IMR-90 (cell line): Measurements from ENCODE around the gene SLC31A1.

ENCODE experiments used
- BHLHE40 ChIP-seq: fragments of 150-350 bp; IDR thresholded peaks from 2 replicates; pipeline ENCODE4 v1.6.1; 2016; ENCODE audit warnings: mild to moderate bottlenecking, low read depth, low read length
- CEBPB ChIP-seq: IDR thresholded peaks from 2 replicates; pipeline ENCODE4 v1.6.1; 2012; ENCODE audit warnings: low read depth, low read length, improper control_type of control experiment
- FOS ChIP-seq: fragments of 150-350 bp; IDR thresholded peaks from 2 replicates; pipeline ENCODE4 v1.6.1; 2016; ENCODE audit warnings: low read depth, low read length
- MAZ ChIP-seq: IDR thresholded peaks from 2 replicates; pipeline ENCODE4 v1.6.1; 2012; ENCODE audit warnings: low read depth, mild to moderate bottlenecking, low read length, improper control_type of control experiment, moderate library complexity, borderline replicate concordance
- MXI1 ChIP-seq: IDR thresholded peaks from 2 replicates; pipeline ENCODE4 v1.6.1; 2012; ENCODE audit warnings: low read depth, mild to moderate bottlenecking, low read length, moderate library complexity, borderline replicate concordance
- POLR2A ChIP-seq: IDR thresholded peaks from 2 replicates; pipeline ENCODE4 v1.6.1; 2012; ENCODE audit warnings: mild to moderate bottlenecking, low read depth, low read length
- RAD21 ChIP-seq: IDR thresholded peaks from 2 replicates; pipeline ENCODE4 v1.6.1; 2012; ENCODE audit warnings: low read length, improper control_type of control experiment
- RCOR1 ChIP-seq: IDR thresholded peaks from 2 replicates; pipeline ENCODE4 v1.6.1; 2012; ENCODE audit warnings: mild to moderate bottlenecking, low read length, improper control_type of control experiment; ENCODE audit not compliant: insufficient replicate concordance
- RFX5 ChIP-seq: IDR thresholded peaks from 2 replicates; pipeline ENCODE4 v1.8.0; 2012; ENCODE audit warnings: low read depth, mild to moderate bottlenecking, low read length, moderate library complexity
- SMC3 ChIP-seq: fragments of 150-350 bp; IDR thresholded peaks from 2 replicates; pipeline ENCODE4 v1.6.1; 2016; ENCODE audit warnings: low read depth, mild to moderate bottlenecking, antibody characterized with exemption, low read length, moderate library complexity
- TF ChIP-seq, protein P1 (sequence below): conservative IDR thresholded peaks from 2 replicates; pipeline ENCODE4 v1.5.1; 2012; ENCODE audit warnings: mild to moderate bottlenecking, low read depth, low read length, improper control_type of control experiment
- TF ChIP-seq, protein P2 (sequence below): fragments of 150-350 bp; IDR thresholded peaks from 2 replicates; pipeline ENCODE4 v1.6.1; 2017; ENCODE audit warnings: mild to moderate bottlenecking, antibody characterized with exemption, low read length, low read depth
- TF ChIP-seq, protein P3 (sequence below): fragments of 150-350 bp; IDR thresholded peaks from 2 replicates; pipeline ENCODE4 v1.6.1; 2016; ENCODE audit warnings: low read depth, mild to moderate bottlenecking, low read length, moderate library complexity, borderline replicate concordance

DNA sequence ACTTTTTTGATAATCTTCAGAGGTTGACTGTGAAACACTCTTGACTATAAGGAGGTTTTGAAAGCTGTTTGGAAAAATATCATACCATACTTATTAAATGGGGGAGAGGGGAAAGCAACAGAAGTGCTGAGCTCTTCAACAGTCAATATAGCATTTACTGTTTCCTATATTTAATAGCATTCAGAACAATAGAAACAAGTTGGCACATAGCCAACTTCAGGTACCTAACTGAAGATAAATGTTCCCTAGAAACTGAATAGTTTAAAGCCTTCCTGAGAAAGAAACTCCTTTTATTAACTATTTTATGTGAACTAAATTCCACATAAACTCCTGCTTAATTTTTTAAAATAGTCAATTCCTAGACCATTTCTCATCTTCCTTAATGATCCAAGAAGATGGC is 26.3 kb downstream of the SLC31A1 start:
- TF ChIP-seq, protein P1, sequence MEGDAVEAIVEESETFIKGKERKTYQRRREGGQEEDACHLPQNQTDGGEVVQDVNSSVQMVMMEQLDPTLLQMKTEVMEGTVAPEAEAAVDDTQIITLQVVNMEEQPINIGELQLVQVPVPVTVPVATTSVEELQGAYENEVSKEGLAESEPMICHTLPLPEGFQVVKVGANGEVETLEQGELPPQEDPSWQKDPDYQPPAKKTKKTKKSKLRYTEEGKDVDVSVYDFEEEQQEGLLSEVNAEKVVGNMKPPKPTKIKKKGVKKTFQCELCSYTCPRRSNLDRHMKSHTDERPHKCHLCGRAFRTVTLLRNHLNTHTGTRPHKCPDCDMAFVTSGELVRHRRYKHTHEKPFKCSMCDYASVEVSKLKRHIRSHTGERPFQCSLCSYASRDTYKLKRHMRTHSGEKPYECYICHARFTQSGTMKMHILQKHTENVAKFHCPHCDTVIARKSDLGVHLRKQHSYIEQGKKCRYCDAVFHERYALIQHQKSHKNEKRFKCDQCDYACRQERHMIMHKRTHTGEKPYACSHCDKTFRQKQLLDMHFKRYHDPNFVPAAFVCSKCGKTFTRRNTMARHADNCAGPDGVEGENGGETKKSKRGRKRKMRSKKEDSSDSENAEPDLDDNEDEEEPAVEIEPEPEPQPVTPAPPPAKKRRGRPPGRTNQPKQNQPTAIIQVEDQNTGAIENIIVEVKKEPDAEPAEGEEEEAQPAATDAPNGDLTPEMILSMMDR: no peak
- TF ChIP-seq POLR2A: no peak
- no peak for TF ChIP-seq RAD21
- no peak for TF ChIP-seq CEBPB
- no peak for TF ChIP-seq FOS
- TF ChIP-seq MAZ: no peak
- no peak for TF ChIP-seq RFX5
- TF ChIP-seq, protein P2, sequence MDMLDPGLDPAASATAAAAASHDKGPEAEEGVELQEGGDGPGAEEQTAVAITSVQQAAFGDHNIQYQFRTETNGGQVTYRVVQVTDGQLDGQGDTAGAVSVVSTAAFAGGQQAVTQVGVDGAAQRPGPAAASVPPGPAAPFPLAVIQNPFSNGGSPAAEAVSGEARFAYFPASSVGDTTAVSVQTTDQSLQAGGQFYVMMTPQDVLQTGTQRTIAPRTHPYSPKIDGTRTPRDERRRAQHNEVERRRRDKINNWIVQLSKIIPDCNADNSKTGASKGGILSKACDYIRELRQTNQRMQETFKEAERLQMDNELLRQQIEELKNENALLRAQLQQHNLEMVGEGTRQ: no peak
- TF ChIP-seq SMC3: no peak
- TF ChIP-seq RCOR1: no peak
- TF ChIP-seq MXI1: no peak
- TF ChIP-seq, protein P3, sequence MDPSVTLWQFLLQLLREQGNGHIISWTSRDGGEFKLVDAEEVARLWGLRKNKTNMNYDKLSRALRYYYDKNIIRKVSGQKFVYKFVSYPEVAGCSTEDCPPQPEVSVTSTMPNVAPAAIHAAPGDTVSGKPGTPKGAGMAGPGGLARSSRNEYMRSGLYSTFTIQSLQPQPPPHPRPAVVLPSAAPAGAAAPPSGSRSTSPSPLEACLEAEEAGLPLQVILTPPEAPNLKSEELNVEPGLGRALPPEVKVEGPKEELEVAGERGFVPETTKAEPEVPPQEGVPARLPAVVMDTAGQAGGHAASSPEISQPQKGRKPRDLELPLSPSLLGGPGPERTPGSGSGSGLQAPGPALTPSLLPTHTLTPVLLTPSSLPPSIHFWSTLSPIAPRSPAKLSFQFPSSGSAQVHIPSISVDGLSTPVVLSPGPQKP: no peak
- no peak for TF ChIP-seq BHLHE40
